HG03457 (cell line): ENCODE measurements around the gene ZKSCAN1.

Experiments used
- ATAC-seq: cut with Tn5 transposase; IDR thresholded peaks from one replicate; pipeline ENCODE4 v1.9.1; 2021; ENCODE audit warnings: moderate number of reproducible peaks; ENCODE audit not compliant: unreplicated experiment

Gene ZKSCAN1

GRCh38 chr7:100034871-100035510, 19.6 kb downstream of the ZKSCAN1 start:
- no peak for ATAC-seq

DNA sequence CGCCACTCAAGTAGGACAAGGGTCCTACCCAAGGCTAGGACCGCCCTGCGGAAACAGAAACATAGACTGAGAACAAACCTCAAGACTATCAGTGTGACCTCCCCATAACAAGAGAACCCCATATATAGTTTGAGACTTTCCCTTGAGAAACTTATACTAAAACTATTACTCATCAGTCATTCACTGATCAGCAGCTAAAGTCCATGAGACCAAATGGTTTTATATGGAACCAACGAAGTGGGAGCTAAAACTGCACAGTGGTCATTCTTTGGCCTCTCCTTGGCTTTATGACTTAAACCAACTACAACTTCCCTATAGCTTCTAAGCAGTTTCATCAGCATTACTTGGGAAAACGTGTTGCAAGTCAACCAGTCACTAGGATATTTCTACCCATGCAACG, 20.5 kb downstream of the ZKSCAN1 start:
- no peak for ATAC-seq

- ATAC-seq: no peak
These were observed 22.9 kb downstream of the ZKSCAN1 start for GRCh38 chr7:100038326-100038725.

GRCh38 chr7:100040575-100040974, 25.2 kb downstream of the ZKSCAN1 start:
- no peak for ATAC-seq

DNA sequence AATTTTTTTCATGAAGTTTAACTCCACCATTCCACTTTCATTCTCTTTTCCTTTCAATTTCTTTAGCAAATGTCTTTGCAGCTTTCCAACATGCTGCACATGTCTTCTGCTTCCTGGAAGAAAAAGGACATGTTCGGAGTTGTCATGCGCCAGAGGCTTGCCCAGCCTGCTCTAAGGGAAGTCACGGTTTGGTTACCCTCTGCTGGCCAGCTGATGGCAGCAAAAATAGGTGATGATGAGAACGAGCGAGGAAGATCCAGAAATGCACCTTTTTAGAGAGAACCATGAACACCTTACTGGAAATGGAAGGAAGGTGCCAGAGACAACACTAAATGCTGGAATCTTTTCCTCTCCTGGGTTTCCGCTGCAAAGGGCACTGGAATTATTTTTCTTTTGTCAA, 29.3 kb downstream of the ZKSCAN1 start:
- ATAC-seq: no peak

GRCh38 chr7:100048680-100049079, 33.3 kb downstream of the ZKSCAN1 start:
- ATAC-seq: no peak

DNA sequence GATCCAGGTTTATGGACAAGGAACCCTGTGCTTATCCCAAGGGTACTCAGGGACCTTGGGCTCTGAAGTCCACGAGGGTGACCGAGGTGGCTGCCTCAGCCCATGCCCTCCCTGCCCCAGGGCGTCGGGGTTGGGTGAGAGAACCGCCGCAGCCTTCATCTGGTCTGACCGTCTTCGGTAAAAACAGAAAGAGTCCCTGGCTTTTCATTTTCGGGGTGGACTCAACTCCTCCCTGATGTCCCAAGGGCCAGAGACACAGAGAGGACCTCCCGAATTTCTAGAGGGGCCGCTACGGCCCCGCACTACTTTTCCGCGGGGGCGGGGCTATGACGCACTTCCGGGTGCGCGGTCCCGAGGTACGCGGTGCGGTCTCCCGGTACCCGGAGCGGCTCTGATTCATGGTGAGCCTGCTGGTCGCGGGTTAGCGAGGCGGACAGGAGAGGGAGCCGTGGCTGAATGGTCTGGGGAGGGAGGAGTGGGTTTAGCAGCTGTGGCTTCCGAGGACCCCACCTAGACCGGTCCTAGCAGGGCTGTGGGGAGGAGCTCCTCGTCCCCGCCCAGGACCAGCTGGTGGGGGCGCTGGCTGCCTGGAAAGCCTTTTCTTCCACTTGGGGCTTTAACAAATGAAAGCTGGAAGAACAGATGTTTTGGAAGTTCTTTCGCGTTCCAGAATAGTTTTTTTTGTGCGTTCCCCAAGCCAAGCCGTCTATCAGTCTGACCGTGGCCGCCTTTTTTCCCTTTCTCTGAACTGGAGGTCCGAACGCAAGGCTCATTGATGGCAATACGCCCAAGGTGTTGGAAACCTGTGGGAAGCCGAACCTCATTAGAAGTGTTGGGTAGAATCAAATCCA, 34.3 kb downstream of the ZKSCAN1 start, which contains the start of gene ZSCAN21:
ZSCAN21 (plus strand) TSS at position 334 of the 851 bp plus-strand sequence. CDS start 7,233 bp downstream, outside the sequence.
- peak; percentile 48 for ATAC-seq

GRCh38 chr7:100051611-100052010, 36.2 kb downstream of the ZKSCAN1 start:
- no peak for ATAC-seq

- ATAC-seq: no peak
These were observed 37.8 kb downstream of the ZKSCAN1 start for GRCh38 chr7:100053215-100053614.

DNA sequence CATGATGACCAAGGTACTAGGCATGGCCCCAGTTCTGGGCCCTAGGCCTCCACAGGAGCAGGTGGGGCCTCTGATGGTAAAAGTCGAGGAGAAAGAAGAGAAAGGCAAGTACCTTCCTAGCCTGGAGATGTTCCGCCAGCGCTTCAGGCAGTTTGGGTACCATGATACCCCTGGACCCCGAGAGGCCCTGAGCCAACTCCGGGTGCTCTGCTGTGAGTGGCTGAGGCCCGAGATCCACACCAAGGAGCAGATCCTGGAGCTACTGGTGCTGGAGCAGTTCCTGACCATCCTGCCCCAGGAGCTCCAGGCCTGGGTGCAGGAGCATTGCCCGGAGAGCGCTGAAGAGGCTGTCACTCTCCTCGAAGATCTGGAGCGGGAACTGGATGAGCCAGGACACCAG, 41.6 kb downstream of the ZKSCAN1 start:
- no peak for ATAC-seq

DNA sequence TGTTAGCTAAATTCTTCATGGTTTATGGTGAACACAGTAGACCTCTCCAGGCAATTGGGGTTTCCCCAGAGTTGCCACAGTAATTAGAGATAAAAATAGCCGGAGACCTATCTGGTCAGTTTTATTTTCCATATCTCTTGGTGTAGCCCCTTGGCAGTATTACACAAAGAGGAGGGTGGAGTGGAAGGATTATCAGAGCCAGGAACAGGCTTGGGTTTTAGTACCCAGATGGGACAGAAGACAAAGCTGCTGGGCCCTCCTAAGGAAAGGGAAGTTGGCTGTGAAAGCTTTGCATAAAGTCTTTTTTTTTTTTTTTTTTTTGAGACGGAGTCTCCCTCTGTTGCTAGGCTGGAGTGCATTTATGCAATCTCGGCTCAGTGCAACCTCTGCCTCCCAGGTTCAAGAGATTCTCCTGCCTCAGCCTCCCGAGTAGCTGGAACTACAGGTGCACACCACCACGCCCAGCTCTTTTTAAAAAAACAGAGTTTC, 43.9 kb downstream of the ZKSCAN1 start:
- ATAC-seq: no peak

DNA sequence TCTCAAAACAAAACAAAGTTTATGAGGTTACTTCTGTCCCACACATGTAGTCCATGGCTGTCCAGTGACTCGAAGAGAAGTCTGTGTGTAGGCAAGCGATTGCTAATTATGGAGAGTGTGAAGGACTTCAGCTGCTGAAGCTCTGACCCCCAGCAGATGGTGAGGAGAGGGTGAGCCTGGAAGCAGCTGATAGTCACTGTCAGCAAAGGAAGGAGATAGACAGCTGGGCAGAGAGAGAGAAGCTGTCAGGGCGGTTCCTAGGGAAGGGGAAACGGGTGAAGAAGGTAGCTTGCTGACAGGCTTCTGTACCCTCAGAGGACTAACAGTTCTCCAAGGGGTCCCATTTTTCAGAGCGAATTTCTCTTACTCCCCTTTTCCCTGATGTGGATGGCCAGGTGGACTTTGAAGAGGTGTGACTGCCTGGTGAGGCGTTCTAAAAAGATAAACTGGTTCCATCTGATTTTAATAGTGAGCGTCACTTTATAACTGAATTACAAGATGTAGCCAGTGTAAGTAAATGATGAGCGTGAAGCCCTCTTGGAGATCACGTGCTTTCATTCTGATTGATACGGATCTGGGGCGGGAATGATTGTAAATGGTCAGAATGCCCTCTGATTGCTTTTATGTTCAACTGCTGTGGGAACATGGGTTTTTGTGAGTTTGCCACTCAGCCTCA, 46.3 kb downstream of the ZKSCAN1 start:
- no peak for ATAC-seq

DNA sequence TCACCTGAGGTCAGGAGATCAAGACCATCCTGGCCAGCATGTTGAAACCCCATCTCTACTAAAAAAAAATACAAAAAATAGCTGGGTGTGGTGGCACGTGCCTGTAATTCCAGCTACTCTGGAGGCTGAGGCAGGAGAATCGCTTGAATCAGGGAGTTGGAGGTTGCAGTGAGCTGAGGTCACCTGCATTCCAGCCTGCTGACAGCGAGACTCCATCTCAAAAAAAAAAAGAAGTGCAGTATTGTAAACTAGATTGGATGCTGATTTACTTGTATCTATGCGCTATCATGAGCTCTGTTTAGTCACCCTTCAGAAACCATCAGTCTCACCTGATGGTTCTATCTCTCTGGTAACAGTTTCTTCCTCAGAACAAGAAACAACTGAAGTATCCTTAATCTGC, 48.0 kb downstream of the ZKSCAN1 start:
- ATAC-seq: no peak

GRCh38 chr7:100064162-100064561, 48.8 kb downstream of the ZKSCAN1 start:
- ATAC-seq: no peak

DNA sequence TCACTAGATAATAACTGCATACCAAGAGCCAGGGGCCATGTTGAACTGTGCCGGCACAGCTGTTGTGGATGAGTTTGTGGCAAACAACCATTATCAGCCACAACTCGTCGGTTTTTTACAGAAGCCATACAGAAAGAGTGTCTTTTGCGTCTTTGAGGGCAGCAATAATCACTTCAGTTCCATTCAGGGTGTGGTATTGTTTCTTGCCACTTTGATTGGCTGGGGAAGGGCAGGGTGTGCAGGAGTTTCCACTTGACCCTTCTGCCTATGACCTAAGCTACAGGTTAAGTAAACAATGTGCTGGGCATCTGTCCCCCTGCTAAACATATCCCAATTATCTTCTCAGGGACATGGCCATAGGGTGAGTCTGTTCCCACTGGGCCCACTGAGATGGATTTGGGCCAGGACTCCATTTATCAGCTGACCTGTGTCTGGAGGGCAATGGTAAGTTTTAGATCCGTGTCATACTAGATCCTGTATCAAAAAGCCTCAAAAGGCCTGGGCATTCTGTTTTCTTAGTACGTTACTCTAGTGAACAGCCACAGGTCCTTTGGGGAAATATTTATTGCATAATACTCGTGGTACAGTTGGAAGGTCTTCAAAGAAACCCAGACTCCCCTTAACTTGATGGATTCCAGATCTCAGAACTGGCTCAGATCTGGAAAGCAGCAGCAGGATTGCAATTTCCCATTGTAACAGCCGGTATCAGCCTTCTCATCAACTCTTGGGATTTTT, 50.2 kb downstream of the ZKSCAN1 start:
- ATAC-seq: no peak

DNA sequence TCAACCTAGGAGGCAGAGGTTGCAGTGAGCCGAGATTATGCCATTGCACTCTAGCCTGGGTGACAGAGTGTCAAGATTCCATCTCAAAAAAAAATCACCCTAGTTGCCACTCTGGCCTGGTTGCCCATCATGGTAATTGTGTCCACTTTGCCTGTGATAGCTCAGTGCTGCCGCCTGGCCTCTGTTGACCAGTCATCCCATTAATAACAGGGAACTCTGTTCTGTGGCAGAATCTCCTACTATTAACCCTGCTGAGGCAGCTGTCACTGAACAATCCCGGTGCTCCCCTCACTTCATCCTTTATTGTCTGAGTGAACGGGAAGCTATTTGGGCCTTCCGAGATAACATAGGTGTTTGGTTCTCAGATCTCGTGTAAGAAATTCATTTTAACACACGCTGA, 51.6 kb downstream of the ZKSCAN1 start:
- no peak for ATAC-seq

DNA sequence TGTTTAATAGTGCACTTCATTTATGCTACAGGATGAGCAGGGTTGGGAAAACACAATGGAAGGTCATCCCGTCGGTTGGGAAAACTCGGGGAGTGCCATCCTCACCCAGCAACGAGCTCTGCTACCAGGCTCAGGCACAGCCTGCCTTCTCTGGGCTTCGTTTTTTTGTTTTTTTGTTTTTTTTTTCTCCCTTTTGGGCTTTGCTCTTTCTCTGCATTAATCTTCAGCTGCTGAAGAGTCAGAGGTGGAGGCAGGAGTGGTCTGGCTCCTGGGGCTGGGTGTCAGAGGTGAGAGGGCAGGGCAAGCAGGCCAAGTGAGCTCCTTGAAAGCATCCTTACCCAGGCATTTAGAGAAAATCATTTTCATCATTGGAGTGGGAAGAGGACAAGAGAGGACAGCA, 54.6 kb downstream of the ZKSCAN1 start:
- no peak for ATAC-seq

DNA sequence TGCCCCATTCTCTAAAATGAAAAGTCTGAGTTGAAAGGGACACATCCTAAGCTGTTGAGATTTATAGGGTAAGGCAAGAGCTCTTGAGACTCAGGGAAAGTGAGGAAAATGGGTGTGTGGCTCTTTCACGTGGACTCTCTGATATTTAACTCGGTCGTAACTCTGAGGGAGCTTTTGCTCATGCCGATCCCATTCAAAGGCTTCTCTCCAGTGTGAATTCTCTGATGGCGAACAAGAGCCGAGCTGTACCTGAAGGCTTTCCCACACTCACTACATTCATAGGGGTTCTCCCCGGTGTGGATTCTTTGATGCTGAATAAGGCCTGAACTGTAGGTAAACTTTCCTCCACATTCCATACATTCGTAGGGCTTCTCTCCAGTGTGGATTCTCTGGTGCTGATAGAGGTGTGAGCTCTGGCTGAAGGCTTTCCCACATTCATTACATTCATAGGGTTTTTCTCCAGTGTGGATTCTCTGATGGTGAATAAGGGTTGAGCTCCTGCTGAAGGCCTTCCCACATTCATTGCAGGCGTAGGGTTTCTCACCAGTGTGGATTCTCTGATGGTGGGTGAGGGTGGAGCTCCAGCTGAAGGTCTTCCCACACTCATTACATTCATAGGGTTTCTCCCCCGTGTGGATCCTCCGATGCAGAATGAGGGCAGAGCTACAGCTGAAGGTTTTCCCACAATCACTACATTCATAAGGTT, 55.8 kb downstream of the ZKSCAN1 start:
- ATAC-seq: no peak

GRCh38 chr7:100072462-100072861, 57.1 kb downstream of the ZKSCAN1 start:
- no peak for ATAC-seq

DNA sequence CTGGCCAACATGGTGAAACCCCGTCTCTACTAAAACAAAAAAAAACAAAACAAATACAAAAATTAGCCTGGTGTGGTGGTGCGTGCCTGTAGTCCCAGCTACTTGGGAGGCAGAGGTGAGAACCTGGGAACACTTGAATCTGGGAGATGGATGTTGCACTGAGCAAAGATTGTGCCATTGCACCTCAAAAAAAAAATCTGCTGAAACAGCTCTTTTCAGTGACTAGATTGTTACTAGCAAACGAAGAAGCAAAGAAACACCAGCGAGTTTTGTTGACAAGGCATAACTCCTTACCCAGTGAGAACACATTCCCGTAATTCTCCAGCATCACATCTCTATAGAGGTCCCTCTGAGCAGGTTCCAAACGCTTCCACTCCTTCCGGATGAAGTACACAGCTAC, 59.4 kb downstream of the ZKSCAN1 start:
- no peak for ATAC-seq
